MM.1S (cell line): ENCODE measurements around the gene TBX19.

Source experiments
- CTCF ChIP-seq: fragments of 300-600 bp; sonication (generic); IDR thresholded peaks from 2 replicates; pipeline ENCODE4 v1.5.1; 2016; ENCODE audit warnings: antibody characterized with exemption, low read length, mixed read lengths
- EZH2 ChIP-seq: fragments of 300-600 bp; sonication (generic); optimal IDR thresholded peaks from 2 replicates; pipeline ENCODE3; 2017; ENCODE audit warnings: low read depth, mild to moderate bottlenecking, antibody characterized with exemption, low read length, mixed read lengths

- TF ChIP-seq CTCF: no peak
- TF ChIP-seq EZH2: no peak
These were observed 60.9 kb downstream of the TBX19 start for GRCh38 chr1:168341483-168341975.
